Measurements from ENCODE around the gene PLA2G2E.

DNA sequence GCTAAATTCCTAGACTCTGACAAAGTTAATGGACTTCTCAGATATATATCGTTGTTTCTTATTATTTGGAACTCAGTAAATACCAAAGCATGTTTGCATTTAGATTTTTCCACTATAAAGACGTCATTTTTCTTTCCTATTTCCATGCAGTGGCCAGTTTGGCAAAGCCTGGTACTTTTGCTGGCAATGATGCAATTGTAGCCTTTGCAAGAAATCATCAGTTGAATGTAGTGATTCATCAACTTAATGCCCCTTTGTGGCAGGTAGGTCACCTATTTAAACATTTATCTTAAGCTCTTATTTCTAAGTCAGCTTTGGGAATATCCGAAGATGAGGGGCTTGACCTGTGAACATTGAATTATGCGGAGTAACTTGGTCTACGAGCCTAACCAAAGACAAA lies 29.2 kb downstream of the PLA2G2E start:
- no peak for TF ChIP-seq POLR2A (IDR thresholded peaks at IDR 0.05)
- TF ChIP-seq, protein P1, sequence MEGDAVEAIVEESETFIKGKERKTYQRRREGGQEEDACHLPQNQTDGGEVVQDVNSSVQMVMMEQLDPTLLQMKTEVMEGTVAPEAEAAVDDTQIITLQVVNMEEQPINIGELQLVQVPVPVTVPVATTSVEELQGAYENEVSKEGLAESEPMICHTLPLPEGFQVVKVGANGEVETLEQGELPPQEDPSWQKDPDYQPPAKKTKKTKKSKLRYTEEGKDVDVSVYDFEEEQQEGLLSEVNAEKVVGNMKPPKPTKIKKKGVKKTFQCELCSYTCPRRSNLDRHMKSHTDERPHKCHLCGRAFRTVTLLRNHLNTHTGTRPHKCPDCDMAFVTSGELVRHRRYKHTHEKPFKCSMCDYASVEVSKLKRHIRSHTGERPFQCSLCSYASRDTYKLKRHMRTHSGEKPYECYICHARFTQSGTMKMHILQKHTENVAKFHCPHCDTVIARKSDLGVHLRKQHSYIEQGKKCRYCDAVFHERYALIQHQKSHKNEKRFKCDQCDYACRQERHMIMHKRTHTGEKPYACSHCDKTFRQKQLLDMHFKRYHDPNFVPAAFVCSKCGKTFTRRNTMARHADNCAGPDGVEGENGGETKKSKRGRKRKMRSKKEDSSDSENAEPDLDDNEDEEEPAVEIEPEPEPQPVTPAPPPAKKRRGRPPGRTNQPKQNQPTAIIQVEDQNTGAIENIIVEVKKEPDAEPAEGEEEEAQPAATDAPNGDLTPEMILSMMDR (IDR thresholded peaks at IDR 0.05), result no peak

All from lower leg skin (tissue), 3 donors.